Mesenteric fat pad (tissue), 1 donor: Measurements from ENCODE around the gene TUBA8. TPM values are rescaled to one million over a fixed set of nuclear protein-coding genes. Genes with fewer than 3 reads are reported as not detected.
A peak's percentile ranks its signal among the peaks of the same experiment; 100 is the strongest.
"Not testable (repeated sequence)": the region's sequence is repeated elsewhere in the genome, so short reads cannot be mapped to it uniquely, and the experiment has no call there.

Experiments
- DNase-seq: peaks from one replicate; pipeline ENCODE4 v3.0.0-alpha.2; 2020; ENCODE audit warnings: low spot score
- total RNA-seq: library from RNA; stranded (reverse); fragmentation: NEBNext Ultra II Directional; extraction: Animal tissue kit (Norgen Biotek cat#: 25700); gene quantifications from one replicate; pipeline ENCODE4 v1.2.1, GENCODE V29; 2021
- donor health status: DM: yes; HTN: yes; CAD: no.

The TUBA8 gene
- total RNA-seq, 1 donor from 2014 or later, result 5.1 TPM

DNA sequence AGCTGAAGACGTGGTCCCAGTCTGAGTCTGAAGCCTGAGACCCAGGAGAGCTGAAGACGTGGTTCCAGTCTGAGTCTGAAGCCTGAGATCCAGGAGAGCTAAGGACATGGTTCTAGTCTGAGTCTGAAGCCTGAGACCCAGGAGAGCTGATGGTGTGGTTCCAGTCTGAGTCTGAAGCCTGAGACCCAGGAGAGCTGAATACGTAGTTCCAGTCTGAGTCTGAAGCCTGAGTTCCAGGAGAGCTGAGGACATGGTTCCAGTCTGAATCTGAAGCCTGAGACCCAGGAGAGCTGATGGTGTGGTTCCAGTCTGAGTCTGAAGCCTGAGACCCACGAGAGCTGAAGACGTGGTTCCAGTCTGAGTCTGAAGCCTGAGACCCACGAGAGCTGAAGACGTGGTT lies 4.6 kb upstream of the TUBA8 start:
- DNase-seq, result not testable (repeated sequence)

GRCh38 chr22:18106550-18107341 lies 3.9 kb upstream of the TUBA8 start:
- DNase-seq, result not testable (repeated sequence)

DNA sequence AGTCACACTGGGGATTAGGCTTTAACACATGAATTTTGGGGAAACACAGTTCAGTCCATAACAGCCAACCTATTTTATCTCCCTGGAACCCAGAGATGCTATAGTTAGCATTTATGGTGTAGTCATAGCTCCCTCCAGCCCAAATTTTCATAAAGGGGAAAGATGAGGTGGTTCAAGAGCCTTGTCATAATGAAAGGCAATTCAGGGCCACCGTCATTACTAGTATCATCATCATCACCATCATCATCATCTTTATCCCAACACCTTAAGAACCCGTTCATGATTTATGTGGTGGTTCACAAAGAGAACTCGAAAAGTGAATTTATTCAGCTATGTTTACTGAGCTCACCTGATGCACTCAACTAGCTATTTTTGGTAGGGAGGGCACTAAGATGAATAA lies 2.4 kb upstream of the TUBA8 start:
- DNase-seq, result no peak

GRCh38 chr22:18109410-18110193 lies 1.0 kb upstream of the TUBA8 start:
- DNase-seq, result no peak

- no peak for DNase-seq
Observed at GRCh38 chr22:18110954-18111758, 547 bp downstream of the TUBA8 start.

- DNase-seq, result no peak
Observed at GRCh38 chr22:18111759-18112330, 1.2 kb downstream of the TUBA8 start.

DNA sequence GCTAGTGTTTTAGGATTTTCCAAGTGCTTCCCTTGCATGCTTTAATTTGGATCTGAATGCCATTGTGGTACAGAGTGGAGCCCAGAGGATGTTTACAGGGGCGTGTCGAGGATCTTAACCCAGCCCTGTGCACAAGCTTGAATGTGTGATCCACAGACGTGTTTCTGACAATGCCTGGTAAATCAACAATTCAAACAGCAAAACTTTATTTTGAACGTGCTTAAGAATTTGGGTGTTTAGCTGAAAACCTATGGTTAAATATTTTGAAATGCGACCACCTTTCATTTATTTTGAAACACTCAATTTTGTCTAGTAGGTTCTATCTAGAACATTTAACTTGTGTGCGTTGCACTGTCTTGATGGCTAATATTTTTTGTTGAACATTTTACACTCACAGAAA lies 1.8 kb downstream of the TUBA8 start:
- DNase-seq, result no peak

GRCh38 chr22:18113680-18114394 lies 3.2 kb downstream of the TUBA8 start:
- no peak for DNase-seq

DNA sequence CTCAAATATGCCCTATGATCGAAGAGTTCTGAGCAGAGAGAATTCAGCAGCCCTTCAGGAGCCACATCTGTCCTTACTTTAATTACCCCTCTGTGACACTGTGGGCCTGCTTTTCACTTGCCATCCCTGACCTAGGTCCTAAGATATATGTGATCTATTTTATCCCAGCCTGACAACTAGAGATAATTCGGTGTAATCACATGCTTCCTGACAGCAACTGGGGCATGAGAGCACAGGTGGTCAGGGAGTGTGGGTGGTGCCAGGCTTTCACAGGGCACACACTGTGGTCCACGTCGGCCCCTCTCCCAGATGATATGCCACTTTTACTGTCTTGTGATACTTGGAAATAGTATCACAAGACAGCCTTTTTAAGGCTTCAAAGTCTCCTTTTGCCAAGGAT lies 3.9 kb downstream of the TUBA8 start:
- DNase-seq, result no peak

GRCh38 chr22:18114976-18115652 lies 4.5 kb downstream of the TUBA8 start:
- no peak for DNase-seq

GRCh38 chr22:18115906-18116371 lies 5.3 kb downstream of the TUBA8 start:
- no peak for DNase-seq

DNA sequence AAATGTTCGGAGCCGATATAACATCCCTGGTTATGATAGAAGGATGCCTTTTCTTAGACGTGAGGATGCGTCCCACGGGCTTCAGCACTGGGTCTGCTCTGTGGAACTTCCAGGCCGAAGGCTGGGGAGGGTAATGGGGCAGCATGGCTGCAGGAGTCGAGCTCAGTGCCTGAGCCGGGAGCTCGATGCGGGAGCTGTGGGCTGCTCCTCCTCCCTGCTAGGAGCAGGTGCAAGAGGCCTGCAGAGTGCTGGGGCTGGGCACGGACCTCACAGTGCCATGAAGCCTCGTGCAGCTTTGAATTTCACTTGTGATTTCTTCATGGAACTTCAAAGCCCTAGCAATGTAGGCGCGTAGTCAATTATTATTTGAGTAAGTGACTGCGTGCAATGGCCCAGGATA lies 6.0 kb downstream of the TUBA8 start:
- no peak for DNase-seq

DNA sequence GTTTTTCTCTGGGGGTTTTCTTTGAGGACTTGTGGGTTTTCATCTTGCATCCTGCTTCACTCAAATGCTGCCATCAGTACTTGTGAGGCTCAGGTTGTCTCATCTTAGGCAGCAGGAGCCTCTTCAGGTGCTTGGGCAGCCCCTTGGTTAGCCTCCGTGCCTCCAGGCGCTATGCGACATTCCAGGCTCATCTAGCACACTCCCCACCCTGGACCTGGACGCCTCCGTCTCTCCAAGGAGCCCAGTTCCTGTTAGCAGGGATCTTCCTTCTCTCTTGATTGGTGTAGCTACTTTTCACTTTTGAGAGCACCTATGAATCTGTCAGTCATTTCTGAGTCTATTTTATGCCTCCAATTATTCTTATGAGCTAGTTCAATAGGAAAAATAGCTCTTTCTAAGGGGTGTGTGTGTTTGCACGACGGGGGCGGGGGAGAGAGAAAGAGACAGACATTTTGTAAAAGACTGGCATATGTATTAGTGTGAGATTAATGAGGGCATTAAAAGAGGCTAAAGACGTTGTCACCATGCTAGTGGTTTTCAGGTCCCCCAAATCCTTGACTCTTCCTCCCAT lies 7.8 kb downstream of the TUBA8 start:
- DNase-seq, result no peak

- peak; percentile 43 for DNase-seq
Observed at GRCh38 chr22:18119409-18120110, 9.0 kb downstream of the TUBA8 start.

DNA sequence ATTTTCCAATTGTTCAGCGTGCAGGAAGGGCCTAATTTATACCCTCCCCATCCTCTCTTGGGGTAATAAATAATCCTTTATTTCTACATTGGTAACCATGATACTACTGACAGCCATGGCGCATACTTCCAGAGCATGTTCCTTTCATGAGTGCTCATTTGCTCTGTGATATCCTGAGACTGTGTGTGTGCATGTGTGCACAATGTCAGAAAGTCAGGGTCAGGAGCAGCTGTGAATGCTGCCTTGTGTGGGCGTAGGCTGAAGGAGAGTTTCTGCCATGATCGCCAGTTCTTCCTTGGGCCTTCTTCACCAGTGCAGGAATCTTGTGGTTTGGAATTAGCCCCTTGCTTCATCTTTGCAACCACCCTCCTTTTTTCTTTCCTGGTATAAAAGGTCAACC lies 10.2 kb downstream of the TUBA8 start:
- DNase-seq, result no peak

DNA sequence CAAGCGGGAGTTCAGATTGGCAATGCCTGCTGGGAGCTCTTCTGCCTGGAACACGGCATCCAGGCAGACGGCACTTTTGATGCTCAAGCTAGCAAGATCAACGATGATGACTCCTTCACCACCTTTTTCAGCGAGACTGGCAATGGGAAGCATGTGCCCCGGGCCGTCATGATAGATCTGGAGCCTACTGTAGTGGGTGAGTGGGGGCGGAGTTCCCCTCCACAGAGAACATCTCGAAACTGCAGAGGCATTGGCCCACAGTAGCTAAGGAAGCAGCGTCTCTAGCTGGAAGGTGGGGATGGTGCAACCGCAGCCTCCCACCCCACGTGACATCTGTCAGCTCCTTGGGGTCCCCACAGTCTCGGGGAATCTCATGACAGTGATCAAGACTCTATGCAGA lies 10.9 kb downstream of the TUBA8 start:
- peak; percentile 86 for DNase-seq

DNA sequence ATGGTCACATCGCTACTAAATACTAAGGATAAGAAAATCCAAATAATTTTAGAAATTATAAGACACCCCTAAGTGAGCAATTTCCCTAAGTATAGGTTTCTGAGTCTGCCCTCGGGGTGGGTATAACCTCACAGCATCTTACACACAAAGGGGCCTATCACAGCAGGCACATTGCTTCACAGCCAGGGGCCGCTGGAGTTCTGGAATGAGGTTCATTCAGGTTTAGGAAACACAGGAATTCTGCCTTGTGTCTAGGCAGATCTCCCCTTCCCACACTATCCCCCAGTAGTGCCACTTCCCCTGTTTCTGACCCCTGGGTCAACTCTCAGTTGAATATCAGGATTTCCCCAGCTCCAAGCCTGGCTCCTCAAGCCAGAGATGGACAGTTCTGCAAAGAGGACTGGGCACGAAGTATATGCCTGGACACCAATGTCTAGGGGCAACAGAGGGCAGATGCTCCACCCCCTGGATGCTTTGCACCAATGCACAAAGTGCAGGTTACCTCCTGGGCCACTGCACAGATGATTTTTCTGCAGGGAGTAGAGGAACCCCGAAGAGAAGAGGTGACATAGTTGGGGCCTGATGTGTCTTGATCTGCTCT lies 11.4 kb downstream of the TUBA8 start:
- DNase-seq, result peak; percentile 59

DNA sequence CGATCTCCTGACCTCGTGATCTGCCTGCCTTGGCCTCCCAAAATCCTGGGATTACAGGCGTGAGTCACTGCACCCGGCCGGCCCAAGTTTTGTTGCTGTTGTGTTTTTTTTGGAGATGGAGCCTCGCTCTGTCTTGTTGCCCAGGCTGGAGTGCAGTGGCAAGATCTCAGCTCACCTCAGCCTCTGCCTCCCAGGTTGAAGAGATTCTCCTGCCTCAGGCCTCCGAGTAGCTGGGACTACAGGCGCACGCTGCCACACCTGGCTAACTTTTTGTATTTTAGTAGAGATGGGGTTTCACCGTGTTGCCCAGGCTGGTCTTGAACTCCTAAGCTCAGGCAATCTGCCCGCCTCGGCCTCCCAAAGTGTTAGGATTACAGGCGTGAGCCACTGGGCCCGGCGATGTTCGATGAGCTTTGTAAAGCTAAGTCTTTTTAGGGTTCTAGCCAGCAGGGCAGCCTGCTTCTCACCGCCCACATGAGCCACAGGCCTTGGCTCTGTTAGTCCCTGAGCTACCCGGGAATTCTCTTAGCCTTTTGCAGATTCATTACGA lies 12.9 kb downstream of the TUBA8 start:
- DNase-seq, result peak; percentile 74
